T-cell (primary cell): Measurements from ENCODE around the gene KIF16B. TPM values are rescaled to one million over a fixed set of nuclear protein-coding genes. Genes with fewer than 3 reads are reported as not detected.

Experiments
- ATAC-seq, 4 experiments: fragments of 200-7000 bp in 3 of 4; fragments of 150-1000 bp in 1 of 4; cut with Tn5 transposase; replicated peaks in 1 of 4; 1 replicate in 3 of 4; 2 replicates in 1 of 4; pipeline ENCODE4 v1.10.0; 2021; ENCODE audit warnings: moderate library complexity in 3 of 4, mild to moderate bottlenecking in 2 of 4, moderate number of reproducible peaks in 1 of 4
- CTCF ChIA-PET, 2 donors: fragments of 300-600 bp; sonication (Branson Sonifier 250); formaldehyde crosslinking; loops; one replicate each; lab custom pipeline; 2022; ENCODE audit warnings: antibody characterized with exemption in 2 of 2; lab: Charles Lee
- POLR2A ChIA-PET, 2 donors: fragments of 300-600 bp; sonication (Branson Sonifier 250); formaldehyde crosslinking; loops; one replicate each; lab custom pipeline; 2022; ENCODE audit warnings: antibody characterized with exemption in 2 of 2; lab: Charles Lee
- DNase-seq, 35 experiments: peaks; one replicate each; pipeline versions ENCODE4 v3.0.0 to v3.0.0-alpha.2; 2013 to 2023
- H3K27ac ChIP-seq: one replicate; pipeline ENCODE4 v1.5.1; 2013; ENCODE audit warnings: low read length
- H3K27me3 ChIP-seq, 2 experiments: replicated peaks in 1 of 2; 1 replicate in 1 of 2; 2 replicates in 1 of 2; pipeline versions ENCODE4 v1.6.1 to v1.7.0; 2013; ENCODE audit warnings: low read length in 1 of 2, mixed read lengths in 1 of 2; ENCODE audit not compliant: control insufficient read depth in 2 of 2, insufficient read depth in 2 of 2; ENCODE audit errors: extremely low read depth in 1 of 2
- H3K36me3 ChIP-seq, 2 donors: 1 replicate in 1 of 2; 2 replicates in 1 of 2; pipeline versions ENCODE4 v1.6.1 to v1.7.0; 2013; ENCODE audit warnings: low read length in 1 of 2; ENCODE audit not compliant: control insufficient read depth in 2 of 2, insufficient read depth in 1 of 2; ENCODE audit errors: extremely low read depth in 1 of 2
- H3K4me1 ChIP-seq, 2 experiments: 1 replicate in 1 of 2; 2 replicates in 1 of 2; pipeline versions ENCODE4 v1.6.1 to v1.7.0; 2013; ENCODE audit warnings: low read length in 2 of 2, mixed read lengths in 1 of 2; ENCODE audit not compliant: insufficient read depth in 2 of 2, control insufficient read depth in 1 of 2; ENCODE audit errors: extremely low read depth in 1 of 2
- H3K4me3 ChIP-seq, 2 donors: 1 replicate in 1 of 2; 2 replicates in 1 of 2; pipeline versions ENCODE4 v1.5.1 to v1.7.0; 2013; ENCODE audit warnings: mild to moderate bottlenecking in 2 of 2, low read length in 1 of 2, moderate library complexity in 1 of 2; ENCODE audit not compliant: control insufficient read depth in 1 of 2; ENCODE audit errors: extremely low read depth in 1 of 2
- H3K9me3 ChIP-seq: 2 replicates; pipeline ENCODE4 v1.7.0; 2013
- H3K27ac Mint-ChIP-seq, 2 donors: one replicate each; pipeline ENCODE4 v1.8.0; 2020 to 2021; ENCODE audit warnings: mild to moderate bottlenecking in 2 of 2, mixed read lengths in 2 of 2
- H3K27me3 Mint-ChIP-seq, 2 donors: one replicate each; pipeline ENCODE4 v1.8.0; 2021 to 2022; ENCODE audit warnings: mixed read lengths in 2 of 2
- H3K36me3 Mint-ChIP-seq: one replicate; pipeline ENCODE4 v1.8.0; 2021; ENCODE audit warnings: mixed read lengths
- H3K4me1 Mint-ChIP-seq, 3 donors: one replicate each; pipeline ENCODE4 v1.8.0; 2020 to 2022; ENCODE audit warnings: mixed read lengths in 3 of 3, mild to moderate bottlenecking in 1 of 3
- H3K4me3 Mint-ChIP-seq, 3 donors: one replicate each; pipeline ENCODE4 v1.8.0; 2020 to 2022; ENCODE audit warnings: mild to moderate bottlenecking in 3 of 3, mixed read lengths in 3 of 3, moderate library complexity in 3 of 3
- H3K9me3 Mint-ChIP-seq, 3 donors: one replicate each; pipeline ENCODE4 v1.8.0; 2020 to 2022; ENCODE audit warnings: mixed read lengths in 3 of 3
- WGBS: methylation state at CpG from one replicate; pipeline ENCODE4 v1.1.5; 2013; ENCODE audit warnings: missing lambda C conversion rate; ENCODE audit not compliant: insufficient coverage; 5-methylcytosine and 5-hydroxymethylcytosine counted together
- total RNA-seq, 35 experiments: library from RNA in 6 of 35; stranded (reverse) in 6 of 35; fragments of 120-200 nt in 1 of 35; gene quantifications; one replicate each; pipeline versions ENCODE4 v1.2.1 to v1.2.4 and lab custom pipeline; 2013 to 2026

The KIF16B gene
- total RNA-seq, 5 donors from 2014 or later (not counting 1 experiment from before 2014, with no cell fraction given), result 6.8 to 10.2 (median 8.7) TPM

GRCh38 chr20:16352321-16352720, 220.9 kb downstream of the KIF16B start:
- Mint-ChIP-seq H3K36me3 (peaks cover 18% of the 10 kb centered on the region), H3K4me3 (no peak overlapping the region), H3K27ac (no peak overlapping the region), H3K4me1 (no peaks in the 10 kb centered on the region), H3K9me3 (no peaks in the 10 kb centered on the region), H3K27me3 (no peaks in the 10 kb centered on the region)
- WGBS, result 100% methylated on average over 1 of the region's 4 CpGs
- ChIA-PET POLR2A (no interaction called here), CTCF (no interaction called here)
- H3K4me1 ChIP-seq, result no peaks in the 10 kb centered on the region
- no peaks in the 10 kb centered on the region for H3K9me3 ChIP-seq
- H3K27ac ChIP-seq, result no peak overlapping the region
- H3K36me3 ChIP-seq, result no peaks in the 10 kb centered on the region
- H3K27me3 ChIP-seq, result no peaks in the 10 kb centered on the region
- ATAC-seq, result no peak
- no peak overlapping the region for H3K4me3 ChIP-seq
- no peak for DNase-seq

GRCh38 chr20:16351415-16351814, 221.8 kb downstream of the KIF16B start:
- ChIA-PET CTCF (no interaction called here), POLR2A (no interaction called here)
- Histone ChIP-seq H3K27me3 (no peaks in the 10 kb centered on the region), H3K4me1 (no peaks in the 10 kb centered on the region), H3K9me3 (no peaks in the 10 kb centered on the region), H3K36me3 (no peaks in the 10 kb centered on the region), H3K27ac (no peak overlapping the region), H3K4me3 (no peak overlapping the region)
- no peaks in the 10 kb centered on the region for H3K4me1 Mint-ChIP-seq
- H3K9me3 Mint-ChIP-seq, result no peaks in the 10 kb centered on the region
- DNase-seq, result no peak
- no peak overlapping the region for H3K4me3 Mint-ChIP-seq
- H3K27ac Mint-ChIP-seq, result no peak overlapping the region
- no peaks in the 10 kb centered on the region for H3K27me3 Mint-ChIP-seq
- H3K36me3 Mint-ChIP-seq, result peaks cover 24% of the 10 kb centered on the region
- ATAC-seq, result no peak
- WGBS, result 96% methylated on average over 7 of the region's 9 CpGs

GRCh38 chr20:16350465-16350864, 222.8 kb downstream of the KIF16B start:
- Mint-ChIP-seq H3K4me3 (no peak overlapping the region), H3K27me3 (no peaks in the 10 kb centered on the region), H3K4me1 (no peaks in the 10 kb centered on the region), H3K9me3 (no peaks in the 10 kb centered on the region), H3K27ac (no peak overlapping the region), H3K36me3 (peaks cover 27% of the 10 kb centered on the region)
- CTCF ChIA-PET, result no interaction called here
- Histone ChIP-seq H3K9me3 (no peaks in the 10 kb centered on the region), H3K27me3 (no peaks in the 10 kb centered on the region), H3K4me3 (no peak overlapping the region), H3K4me1 (no peaks in the 10 kb centered on the region), H3K27ac (no peak overlapping the region), H3K36me3 (no peaks in the 10 kb centered on the region)
- POLR2A ChIA-PET, result no interaction called here
- ATAC-seq (no peak), DNase-seq (no peak)
- WGBS, result 97% methylated on average over 9 of the region's 11 CpGs

GRCh38 chr20:16349523-16350260, 223.6 kb downstream of the KIF16B start:
- WGBS, result 81% methylated on average over 3 of the region's 6 CpGs
- Histone ChIP-seq H3K4me1 (no peaks in the 10 kb centered on the region), H3K27ac (no peak overlapping the region), H3K9me3 (no peaks in the 10 kb centered on the region), H3K36me3 (no peaks in the 10 kb centered on the region), H3K4me3 (no peak overlapping the region), H3K27me3 (no peaks in the 10 kb centered on the region)
- ChIA-PET POLR2A (no interaction called here), CTCF (no interaction called here)
- no peak for ATAC-seq
- H3K27ac Mint-ChIP-seq, result no peak overlapping the region
- no peaks in the 10 kb centered on the region for H3K4me1 Mint-ChIP-seq
- H3K36me3 Mint-ChIP-seq, result peaks cover 31% of the 10 kb centered on the region
- no peak overlapping the region for H3K4me3 Mint-ChIP-seq
- no peak for DNase-seq
- H3K9me3 Mint-ChIP-seq, result peaks cover 0 to 4% (median 0%) of the 10 kb centered on the region in 3 donors
- H3K27me3 Mint-ChIP-seq, result no peaks in the 10 kb centered on the region

- Histone ChIP-seq H3K27ac (no peak overlapping the region), H3K4me3 (no peak overlapping the region), H3K27me3 (no peaks in the 10 kb centered on the region), H3K4me1 (no peaks in the 10 kb centered on the region), H3K36me3 (no peaks in the 10 kb centered on the region), H3K9me3 (no peaks in the 10 kb centered on the region)
- CTCF ChIA-PET, result no interaction called here
- no peak for DNase-seq
- H3K27me3 Mint-ChIP-seq, result no peaks in the 10 kb centered on the region
- WGBS, result 91% methylated on average over 3 of the region's 7 CpGs
- no peak for ATAC-seq
- peaks cover 0 to 4% (median 0%) of the 10 kb centered on the region in 3 donors for H3K9me3 Mint-ChIP-seq
- H3K36me3 Mint-ChIP-seq, result peaks cover 40% of the 10 kb centered on the region
- H3K27ac Mint-ChIP-seq, result no peak overlapping the region
- POLR2A ChIA-PET, result no interaction called here
- H3K4me1 Mint-ChIP-seq, result no peaks in the 10 kb centered on the region
- no peak overlapping the region for H3K4me3 Mint-ChIP-seq
Measured at GRCh38 chr20:16346956-16347355, 226.3 kb downstream of the KIF16B start.

- no peaks in the 10 kb centered on the region for H3K4me1 Mint-ChIP-seq
- no peak overlapping the region for H3K27ac ChIP-seq
- H3K9me3 ChIP-seq, result no peaks in the 10 kb centered on the region
- peaks cover 12 to 24% (median 15%) of the 10 kb centered on the region in 3 donors for H3K9me3 Mint-ChIP-seq
- ATAC-seq, result no peak
- H3K36me3 Mint-ChIP-seq, result peaks cover 42% of the 10 kb centered on the region
- no peaks in the 10 kb centered on the region for H3K27me3 ChIP-seq
- no peak overlapping the region for H3K4me3 ChIP-seq
- WGBS, result 86% methylated on average over 1 of the region's 1 CpG
- H3K27me3 Mint-ChIP-seq, result no peaks in the 10 kb centered on the region
- CTCF ChIA-PET, result interaction anchor here in 1 of 2 donors (0.5 kb wide), 1 partner anchor 53 kb away, joined by 3 read pairs; no protein-coding TSS in a partner anchor
- no peak for DNase-seq
- peaks cover 0 to 14% of the 10 kb centered on the region in 2 donors for H3K36me3 ChIP-seq
- H3K27ac Mint-ChIP-seq, result no peak overlapping the region
- H3K4me3 Mint-ChIP-seq, result no peak overlapping the region
- POLR2A ChIA-PET, result no interaction called here
- no peaks in the 10 kb centered on the region for H3K4me1 ChIP-seq
Measured at GRCh38 chr20:16337707-16338106, 235.5 kb downstream of the KIF16B start.
